Subcutaneous adipose tissue (tissue), 4 donors: ENCODE measurements around the gene HSPB7. TPM values are rescaled to one million over a fixed set of nuclear protein-coding genes. Genes with fewer than 3 reads are reported as not detected.

Source experiments
- total RNA-seq, 4 donors: library from RNA; depleted of rRNA; stranded (reverse); fragments of >200 nt; gene quantifications; one replicate each; pipeline ENCODE4 v1.1.0, GENCODE V29; 2016
- TF ChIP-seq, protein P1 (sequence below): fragments of 450-650 bp; IDR thresholded peaks from one replicate; pipeline ENCODE4 v1.5.1; 2016; ENCODE audit warnings: low read depth, mild to moderate bottlenecking, control low read depth, antibody characterized with exemption, moderate library complexity

The HSPB7 gene
- total RNA-seq, 4 donors from 2014 or later, result 32.3 to 429 (median 122) TPM

DNA sequence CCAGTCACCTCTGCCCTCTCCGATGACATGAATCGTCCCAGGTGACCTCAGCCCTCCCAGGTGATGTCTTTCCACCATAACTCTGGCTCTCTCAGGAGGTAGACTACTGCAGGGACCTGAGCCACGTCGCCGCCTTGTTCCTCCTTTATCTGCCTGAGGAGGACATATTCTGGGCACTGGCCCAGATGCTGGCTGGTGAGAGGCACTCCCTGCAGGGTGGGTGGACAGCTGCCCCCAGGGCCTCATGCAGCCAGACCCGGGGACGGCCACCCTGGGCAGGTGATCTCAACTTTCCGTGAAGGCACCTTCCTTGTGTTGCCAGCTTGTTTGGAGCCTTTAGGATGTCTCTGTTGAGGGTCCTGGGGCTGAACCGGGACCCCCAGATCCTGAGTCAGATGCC lies 28.1 kb downstream of the HSPB7 start:
- TF ChIP-seq, protein P1, sequence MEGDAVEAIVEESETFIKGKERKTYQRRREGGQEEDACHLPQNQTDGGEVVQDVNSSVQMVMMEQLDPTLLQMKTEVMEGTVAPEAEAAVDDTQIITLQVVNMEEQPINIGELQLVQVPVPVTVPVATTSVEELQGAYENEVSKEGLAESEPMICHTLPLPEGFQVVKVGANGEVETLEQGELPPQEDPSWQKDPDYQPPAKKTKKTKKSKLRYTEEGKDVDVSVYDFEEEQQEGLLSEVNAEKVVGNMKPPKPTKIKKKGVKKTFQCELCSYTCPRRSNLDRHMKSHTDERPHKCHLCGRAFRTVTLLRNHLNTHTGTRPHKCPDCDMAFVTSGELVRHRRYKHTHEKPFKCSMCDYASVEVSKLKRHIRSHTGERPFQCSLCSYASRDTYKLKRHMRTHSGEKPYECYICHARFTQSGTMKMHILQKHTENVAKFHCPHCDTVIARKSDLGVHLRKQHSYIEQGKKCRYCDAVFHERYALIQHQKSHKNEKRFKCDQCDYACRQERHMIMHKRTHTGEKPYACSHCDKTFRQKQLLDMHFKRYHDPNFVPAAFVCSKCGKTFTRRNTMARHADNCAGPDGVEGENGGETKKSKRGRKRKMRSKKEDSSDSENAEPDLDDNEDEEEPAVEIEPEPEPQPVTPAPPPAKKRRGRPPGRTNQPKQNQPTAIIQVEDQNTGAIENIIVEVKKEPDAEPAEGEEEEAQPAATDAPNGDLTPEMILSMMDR, result no peak

DNA sequence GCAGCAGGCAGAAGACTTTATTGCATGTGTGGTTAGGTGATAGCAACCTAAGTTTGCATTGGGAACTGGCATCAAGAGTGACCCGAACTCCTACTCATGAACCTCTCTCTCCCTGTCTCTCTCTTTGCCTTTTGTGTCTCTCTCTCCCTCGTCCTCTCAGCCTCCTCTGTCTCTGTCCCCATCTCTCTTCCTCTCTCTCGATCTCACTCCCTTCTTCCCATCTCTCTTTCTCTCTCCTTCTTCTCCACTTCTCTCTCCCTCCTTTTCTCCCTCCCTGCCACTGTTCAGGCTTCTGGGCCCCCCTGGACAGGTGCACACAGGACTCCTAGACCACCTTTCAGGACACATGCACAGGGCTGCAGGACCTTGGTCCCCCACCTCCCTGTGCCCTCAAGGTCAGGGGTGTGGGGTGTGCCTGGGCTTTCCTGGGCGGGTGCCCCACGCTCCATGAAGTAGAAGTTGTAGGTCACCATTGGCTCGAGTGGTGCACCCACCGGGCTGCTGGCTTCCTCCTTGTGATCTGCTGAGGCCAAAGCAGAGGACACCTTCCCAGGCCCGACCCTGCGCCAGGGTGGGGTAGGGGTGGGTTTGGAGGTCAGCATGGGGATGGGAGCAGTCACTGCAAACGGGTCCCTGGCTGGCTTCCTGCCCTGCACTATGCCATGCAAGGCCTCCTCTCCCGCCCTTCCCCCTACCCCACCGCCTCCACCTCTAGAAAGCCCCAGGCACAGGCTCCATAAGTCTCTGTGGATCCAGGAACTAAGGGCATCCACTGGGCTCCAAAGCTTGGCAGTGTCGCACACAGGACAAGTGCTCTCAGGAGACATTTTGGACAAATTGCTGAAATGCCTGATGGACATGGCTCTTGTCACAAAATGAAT lies 28.7 kb downstream of the HSPB7 start:
- TF ChIP-seq, protein P1, result no peak

DNA sequence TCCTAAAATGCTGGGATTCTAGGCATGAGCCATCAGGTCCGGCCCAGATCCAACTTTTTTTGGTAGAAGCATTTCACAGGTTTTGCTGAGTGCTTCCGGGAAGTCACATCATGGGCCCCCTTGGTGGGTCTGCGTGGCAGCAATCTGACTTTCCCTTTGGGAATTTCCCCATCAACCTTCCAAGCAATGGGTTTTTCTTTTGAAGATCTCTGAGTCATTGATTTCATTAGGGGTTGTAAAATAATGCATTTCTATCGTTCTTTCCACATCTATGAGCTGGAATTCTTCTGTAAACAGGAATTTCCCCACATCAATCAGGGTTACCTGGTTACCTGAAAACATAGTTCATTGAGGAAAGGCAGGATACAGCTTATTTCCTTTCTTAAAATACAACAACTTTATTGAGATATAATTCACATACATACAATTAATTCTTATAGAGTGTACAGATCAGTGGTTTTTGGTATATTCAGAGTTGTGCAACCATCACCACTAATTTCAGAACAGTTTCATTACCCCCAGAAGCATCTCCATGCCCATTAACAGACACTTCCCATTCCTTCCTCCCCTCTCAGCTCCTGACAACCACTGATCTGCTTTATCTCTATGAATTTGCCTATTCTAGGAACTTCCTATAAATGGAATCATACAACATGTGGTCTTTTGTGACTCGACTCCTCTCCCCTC lies 32.1 kb downstream of the HSPB7 start:
- TF ChIP-seq, protein P1, result no peak

DNA sequence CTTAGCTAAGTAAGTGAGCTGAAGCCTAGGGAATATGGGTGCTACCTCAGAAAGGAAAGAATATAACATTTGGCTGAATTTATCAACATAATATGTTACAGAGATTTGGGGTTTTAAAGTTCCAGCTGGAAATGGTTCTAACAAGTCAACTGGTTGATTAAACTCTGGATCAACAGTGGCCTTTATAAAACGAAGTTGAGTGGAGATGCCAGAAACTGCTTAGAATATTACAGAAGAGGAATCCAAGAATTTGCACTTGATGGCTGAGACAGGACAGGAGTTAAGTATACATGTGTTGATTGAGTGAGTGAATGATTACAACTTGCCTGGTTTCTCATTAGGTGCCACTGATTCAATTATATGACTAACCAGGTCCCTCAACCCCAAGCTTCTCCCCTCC lies 34.6 kb downstream of the HSPB7 start:
- TF ChIP-seq, protein P1, result no peak

DNA sequence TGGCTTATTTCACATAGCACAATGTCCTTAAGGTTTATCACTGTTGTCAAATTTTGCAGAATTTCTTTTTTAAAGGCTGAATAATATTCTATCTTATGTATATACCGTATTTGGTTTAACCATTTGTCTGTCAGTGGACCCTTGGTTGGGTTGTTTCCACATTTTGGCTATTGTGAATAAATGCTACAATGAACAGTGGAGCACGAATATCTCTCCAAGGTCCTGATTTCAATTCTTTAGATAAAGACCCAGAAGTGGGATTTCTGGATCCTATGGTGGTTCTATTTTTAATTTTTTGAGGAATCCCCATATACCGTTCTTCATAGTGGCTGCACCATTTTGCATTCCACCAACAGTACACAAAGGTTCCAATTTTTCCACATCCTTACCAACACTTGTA lies 36.2 kb downstream of the HSPB7 start:
- TF ChIP-seq, protein P1, result no peak

DNA sequence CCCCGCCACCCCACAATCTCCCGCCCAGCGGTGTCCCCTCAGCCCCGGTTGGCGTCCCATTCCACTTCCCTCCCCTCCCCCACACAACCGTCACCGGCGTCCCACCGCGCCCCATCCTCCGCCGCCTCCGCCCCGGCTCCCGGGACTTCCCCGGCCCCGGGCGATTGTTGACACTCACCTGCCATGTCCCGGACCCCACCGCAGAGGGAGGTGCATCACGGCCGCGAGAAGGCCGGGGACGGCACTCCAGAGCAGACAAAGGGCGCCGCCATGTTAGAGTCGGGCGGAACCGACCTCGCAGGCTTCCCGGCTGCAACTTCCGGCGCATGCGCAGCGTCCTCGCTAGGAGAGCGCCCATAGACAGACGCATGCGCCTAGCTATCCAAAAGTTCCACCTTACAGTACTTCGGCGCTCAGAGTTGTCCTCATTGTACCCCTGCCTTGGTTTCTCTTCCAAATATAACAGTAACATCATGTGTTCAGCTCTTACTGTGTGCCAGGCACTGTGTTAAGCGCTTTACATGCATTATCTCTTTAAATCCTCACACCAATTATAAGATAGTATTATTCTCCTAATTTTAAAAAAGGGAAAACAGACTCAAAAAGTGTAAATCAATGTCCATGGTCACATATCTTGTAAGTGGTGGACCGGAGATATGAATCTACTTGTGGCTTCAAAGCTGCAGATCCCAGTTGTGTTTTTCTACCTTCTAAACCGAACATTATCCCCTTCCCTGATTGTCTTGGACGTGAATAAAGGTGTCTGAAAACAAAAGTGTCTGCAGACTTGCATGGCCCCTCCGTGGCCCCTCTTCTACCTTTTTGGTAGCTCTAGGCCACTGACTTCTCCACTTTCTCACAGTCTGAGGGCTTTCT lies 41.8 kb downstream of the HSPB7 start, which contains the start of gene ZBTB17:
Gene ZBTB17, minus strand, starts transcription at position 297 of the 876 bp plus-strand sequence. CDS start 27,606 bp downstream, outside the sequence.
- TF ChIP-seq, protein P1, result no peak
